Astrocyte of the cerebellum (primary cell): Measurements from ENCODE around the gene PTGER2.

ENCODE experiments used
- DNase-seq: peaks from one replicate; pipeline ENCODE4 v3.0.0-alpha.2; 2011; ENCODE audit warnings: low read depth
- H3K4me3 ChIP-seq: 2 replicates; pipeline ENCODE4 v1.5.1; 2011; ENCODE audit warnings: mild to moderate bottlenecking, low read depth, low read length, moderate library complexity
- in situ Hi-C: cut with HindIII; loops from 2 replicates; pipeline ENCODE4 v1.10.0; 2017; ENCODE audit warnings: low sequenced_read_pairs
- TF ChIP-seq, protein P1 (sequence below): IDR thresholded peaks from 2 replicates; pipeline ENCODE4 v1.5.1; 2012; ENCODE audit warnings: low read length, low read depth, moderate library complexity, mild to moderate bottlenecking; ENCODE audit errors: missing control alignments

PTGER2 gene

DNA sequence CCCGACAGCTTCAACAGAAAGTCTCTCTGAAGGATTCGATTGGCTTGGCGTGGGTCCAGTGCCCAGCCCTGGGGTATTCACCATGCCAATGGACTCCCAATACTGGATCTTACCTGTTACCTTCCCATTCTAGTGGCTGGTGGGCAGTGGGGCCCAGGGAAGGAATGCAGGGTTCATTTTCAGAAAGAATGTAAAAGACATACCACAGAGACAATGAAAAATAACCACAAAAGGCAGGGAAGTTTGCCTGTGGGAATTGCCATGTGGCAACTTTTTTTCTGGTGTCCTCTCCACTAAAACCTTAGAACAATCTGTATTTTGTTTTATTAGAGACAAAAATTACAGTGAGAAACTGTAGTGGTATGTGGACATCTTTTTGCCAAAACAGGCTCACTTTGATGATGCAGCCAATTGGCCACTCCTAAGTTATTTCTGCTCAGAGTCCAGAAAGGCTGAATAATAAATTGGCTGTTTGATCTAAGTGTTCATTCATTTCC lies 55.2 kb downstream of the PTGER2 start:
- no peak overlapping the region for H3K4me3 ChIP-seq
- DNase-seq: peak; percentile 84
- in situ Hi-C loops: no loop called here
- TF ChIP-seq, protein P1, sequence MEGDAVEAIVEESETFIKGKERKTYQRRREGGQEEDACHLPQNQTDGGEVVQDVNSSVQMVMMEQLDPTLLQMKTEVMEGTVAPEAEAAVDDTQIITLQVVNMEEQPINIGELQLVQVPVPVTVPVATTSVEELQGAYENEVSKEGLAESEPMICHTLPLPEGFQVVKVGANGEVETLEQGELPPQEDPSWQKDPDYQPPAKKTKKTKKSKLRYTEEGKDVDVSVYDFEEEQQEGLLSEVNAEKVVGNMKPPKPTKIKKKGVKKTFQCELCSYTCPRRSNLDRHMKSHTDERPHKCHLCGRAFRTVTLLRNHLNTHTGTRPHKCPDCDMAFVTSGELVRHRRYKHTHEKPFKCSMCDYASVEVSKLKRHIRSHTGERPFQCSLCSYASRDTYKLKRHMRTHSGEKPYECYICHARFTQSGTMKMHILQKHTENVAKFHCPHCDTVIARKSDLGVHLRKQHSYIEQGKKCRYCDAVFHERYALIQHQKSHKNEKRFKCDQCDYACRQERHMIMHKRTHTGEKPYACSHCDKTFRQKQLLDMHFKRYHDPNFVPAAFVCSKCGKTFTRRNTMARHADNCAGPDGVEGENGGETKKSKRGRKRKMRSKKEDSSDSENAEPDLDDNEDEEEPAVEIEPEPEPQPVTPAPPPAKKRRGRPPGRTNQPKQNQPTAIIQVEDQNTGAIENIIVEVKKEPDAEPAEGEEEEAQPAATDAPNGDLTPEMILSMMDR: no peak

DNA sequence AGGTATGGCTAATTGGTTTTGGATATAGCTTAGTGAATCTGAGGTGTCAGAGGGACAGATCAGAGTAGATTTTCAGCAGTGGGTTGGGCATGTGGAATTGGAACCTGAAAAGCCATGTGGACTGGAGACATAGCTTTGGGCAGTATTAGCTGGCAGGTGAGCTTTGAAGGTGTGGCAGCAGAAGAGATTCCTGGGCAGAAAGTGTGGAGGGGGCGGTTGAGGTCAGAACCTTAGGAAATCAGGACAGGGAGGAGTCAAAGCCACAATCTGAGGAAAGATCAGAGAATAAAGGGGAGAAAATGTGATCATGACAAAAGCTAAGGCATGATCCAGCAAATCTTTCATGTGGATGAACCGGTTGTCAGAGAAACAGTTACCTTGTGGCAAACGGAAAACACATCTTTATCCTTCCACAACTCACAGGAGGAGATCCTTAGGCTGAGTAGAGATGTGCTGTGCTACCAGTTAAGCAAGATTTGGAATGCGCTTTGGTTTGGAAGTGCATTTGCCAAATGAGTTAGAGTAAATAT lies 56.4 kb downstream of the PTGER2 start:
- TF ChIP-seq, protein P1: no peak
- in situ Hi-C loops: no loop called here
- DNase-seq: no peak
- H3K4me3 ChIP-seq: no peak overlapping the region

- no peak for DNase-seq
- TF ChIP-seq, protein P1: no peak
- in situ Hi-C loops: no loop called here
Observed at GRCh38 chr14:52377940-52378339, 63.8 kb downstream of the PTGER2 start.

More at GRCh38 chr14:52377940-52378339, 63.8 kb downstream of the PTGER2 start:
- no peak overlapping the region for H3K4me3 ChIP-seq
